Fibroblast of peridontal ligament (primary cell): Measurements from ENCODE around the gene UXT.

Source experiments
- DNase-seq: peaks from one replicate; pipeline ENCODE4 v3.0.0-alpha.2; 2010; ENCODE audit errors: extremely low read depth

The UXT gene

GRCh38 chrX:47649271-47649670 is 9.7 kb downstream of the UXT start:
- DNase-seq, result no peak

GRCh38 chrX:47648376-47648775 is 10.6 kb downstream of the UXT start:
- DNase-seq, result no peak

- no peak for DNase-seq
These were observed 12.3 kb downstream of the UXT start for GRCh38 chrX:47646636-47647035.

GRCh38 chrX:47645530-47645929 is 13.4 kb downstream of the UXT start:
- no peak for DNase-seq

- DNase-seq, result peak; percentile 43
These were observed 14.4 kb downstream of the UXT start for GRCh38 chrX:47644557-47645091.

GRCh38 chrX:47643926-47644325 is 15.1 kb downstream of the UXT start:
- peak; percentile 59 for DNase-seq

GRCh38 chrX:47638816-47639215 is 20.2 kb downstream of the UXT start:
- no peak for DNase-seq

- DNase-seq, result no peak
These were observed 21.3 kb downstream of the UXT start for GRCh38 chrX:47637546-47638195.

- DNase-seq, result no peak
These were observed 24.0 kb downstream of the UXT start for GRCh38 chrX:47634871-47635575.

- no peak for DNase-seq
These were observed 25.0 kb downstream of the UXT start for GRCh38 chrX:47633689-47634590.

GRCh38 chrX:47632666-47633065 is 26.3 kb downstream of the UXT start:
- no peak for DNase-seq

- no peak for DNase-seq
These were observed 27.3 kb downstream of the UXT start for GRCh38 chrX:47631676-47632075.

GRCh38 chrX:47629419-47630200 is 29.4 kb downstream of the UXT start, which contains the start of gene CFP:
Gene CFP, minus strand, starts transcription at chrX:47629930. Its CDS starts 86 bp downstream, at chrX:47629844.
- no peak for DNase-seq

GRCh38 chrX:47628982-47629381 is 30.0 kb downstream of the UXT start:
- no peak for DNase-seq

GRCh38 chrX:47625365-47625764 is 33.6 kb downstream of the UXT start:
- DNase-seq, result no peak

GRCh38 chrX:47623540-47624027 is 35.4 kb downstream of the UXT start:
- peak; percentile 64 for DNase-seq

- DNase-seq, result no peak
These were observed 37.1 kb downstream of the UXT start for GRCh38 chrX:47621851-47622250.

GRCh38 chrX:47620303-47620685 is 38.7 kb downstream of the UXT start:
- no peak for DNase-seq

GRCh38 chrX:47619486-47620302 is 39.3 kb downstream of the UXT start, which contains the start of gene SYN1:
Gene SYN1, minus strand, starts transcription at chrX:47619857. Its CDS starts 129 bp downstream, at chrX:47619728.
- peak; percentile 60 for DNase-seq

GRCh38 chrX:47618923-47619485 is 40.0 kb downstream of the UXT start:
- no peak for DNase-seq
